ENCODE data around the gene SKAP2.

SKAP2 gene

GRCh38 chr7:26663874-26664273 is 200.5 kb downstream of the SKAP2 start:
- TF ChIP-seq ZBTB11 (tag by site-specific recombination; conservative IDR thresholded peaks at IDR 0.05; ENCODE audit: low read depth) = no peak
- TF ChIP-seq ZNF610 (tag by site-specific recombination; IDR thresholded peaks at IDR 0.05; ENCODE audit: borderline replicate concordance) = no peak
- TF ChIP-seq ZNF280C (tag by site-specific recombination; IDR thresholded peaks at IDR 0.05) = no peak
- TF ChIP-seq ZNF18 (tag by site-specific recombination; IDR thresholded peaks at IDR 0.05) = no peak
- TF ChIP-seq ATF2 (tag by site-specific recombination; IDR thresholded peaks at IDR 0.05; ENCODE audit: low read depth) = 0 out of 2 replicates have a peak, but pooled peaks have one; percentile 6
- no peak for TF ChIP-seq KLF10 (tag by site-specific recombination; IDR thresholded peaks at IDR 0.05)
- no peak for TF ChIP-seq ZNF785 (tag by site-specific recombination; IDR thresholded peaks at IDR 0.05)
- no peak overlapping the region for H3K27ac ChIP-seq (ENCODE audit: extremely low read depth, low read depth, low read length)
- peaks cover 25% of the 10 kb centered on the region for H3K4me1 ChIP-seq (ENCODE audit: control insufficient read depth, insufficient read depth, low read length)
- no peaks in the 10 kb centered on the region for H3K9me3 ChIP-seq (ENCODE audit: control insufficient read depth, insufficient read depth, low read depth, low read length)
- POLR2A ChIA-PET = interaction anchor here (0.8 to 1.4 kb wide), 2 partner anchors 294 to 769 kb away, joined by 4 to 8 read pairs; no protein-coding TSS in a partner anchor
- CTCF ChIA-PET = interaction anchor here (0.6 to 5.9 kb wide), 6 partner anchors 160 to 498 kb away, joined by 3 to 110 read pairs (median 4); no protein-coding TSS in a partner anchor
- H3K4me3 ChIP-seq (ENCODE audit: low read depth, low read length) = no peak overlapping the region
- H3K36me3 ChIP-seq (ENCODE audit: control insufficient read depth in 2 of 2, insufficient read depth in 1 of 2, low read length in 2 of 2) = no peaks in the 10 kb centered on the region

GRCh38 chr7:26662646-26663045 is 201.7 kb downstream of the SKAP2 start:
- TF ChIP-seq ZNF629 (tag by site-specific recombination; IDR thresholded peaks at IDR 0.05) (no peak), ZNF132 (tag by site-specific recombination; IDR thresholded peaks at IDR 0.05; ENCODE audit: borderline replicate concordance) (no peak), ZNF239 (tag by site-specific recombination; IDR thresholded peaks at IDR 0.05) (no peak), ZNF140 (tag by site-specific recombination; IDR thresholded peaks at IDR 0.05) (no peak)
- POLR2A ChIA-PET = no interaction called here
- no peaks in the 10 kb centered on the region for H3K36me3 ChIP-seq (ENCODE audit: control insufficient read depth in 2 of 2, insufficient read depth in 1 of 2, low read length in 2 of 2)
- H3K9me3 ChIP-seq (ENCODE audit: control insufficient read depth, insufficient read depth, low read depth, low read length) = no peaks in the 10 kb centered on the region
- H3K27ac ChIP-seq (ENCODE audit: extremely low read depth, low read depth, low read length) = no peak overlapping the region
- peaks cover 37% of the 10 kb centered on the region for H3K4me1 ChIP-seq (ENCODE audit: control insufficient read depth, insufficient read depth, low read length)
- CTCF ChIA-PET = interaction anchor here (5.9 kb wide), 1 partner anchor 293 kb away, joined by 110 read pairs; no protein-coding TSS in a partner anchor
- H3K4me3 ChIP-seq (ENCODE audit: low read depth, low read length) = no peak overlapping the region

GRCh38 chr7:26659121-26659520 is 205.3 kb downstream of the SKAP2 start:
- Histone ChIP-seq H3K36me3 (ENCODE audit: control insufficient read depth in 2 of 2, insufficient read depth in 1 of 2, low read length in 2 of 2) (no peaks in the 10 kb centered on the region), H3K4me3 (ENCODE audit: low read depth, low read length) (no peak overlapping the region), H3K9me3 (ENCODE audit: control insufficient read depth, insufficient read depth, low read depth, low read length) (no peaks in the 10 kb centered on the region), H3K4me1 (ENCODE audit: control insufficient read depth, insufficient read depth, low read length) (peaks cover 60% of the 10 kb centered on the region), H3K27ac (ENCODE audit: extremely low read depth, low read depth, low read length) (no peak overlapping the region)
- ChIA-PET CTCF (interaction anchor here (1.3 to 3.0 kb wide), 3 partner anchors 282 to 503 kb away, joined by 4 to 15 read pairs (median 7); no protein-coding TSS in a partner anchor), POLR2A (no interaction called here)
- TF ChIP-seq PRDM6 (tag by site-specific recombination; IDR thresholded peaks at IDR 0.05) (peak; percentile 76), ZSCAN30 (tag by site-specific recombination; IDR thresholded peaks at IDR 0.05) (peak; percentile 52; the same call in 1 of the 2 replicates), ZNF830 (tag by site-specific recombination; IDR thresholded peaks at IDR 0.05; ENCODE audit: low read depth) (no peak), ZNF610 (tag by site-specific recombination; IDR thresholded peaks at IDR 0.05; ENCODE audit: borderline replicate concordance) (no peak), MEIS1 (CRISPR knock-in tag; IDR thresholded peaks at IDR 0.05; ENCODE audit: borderline replicate concordance) (no peak), ZNF677 (tag by site-specific recombination; IDR thresholded peaks at IDR 0.05) (no peak)
